Measurements from ENCODE around the gene BAHCC1. TPM values are rescaled to one million over a fixed set of nuclear protein-coding genes. Genes with fewer than 3 reads are reported as not detected.

The BAHCC1 gene
- total and polyA plus RNA-seq, 9 of the 15 experiments (the other 6 are each of a cell fraction or from before 2014, with no cell fraction given) = 0.14 to 26.9 (median 5.0) TPM

DNA sequence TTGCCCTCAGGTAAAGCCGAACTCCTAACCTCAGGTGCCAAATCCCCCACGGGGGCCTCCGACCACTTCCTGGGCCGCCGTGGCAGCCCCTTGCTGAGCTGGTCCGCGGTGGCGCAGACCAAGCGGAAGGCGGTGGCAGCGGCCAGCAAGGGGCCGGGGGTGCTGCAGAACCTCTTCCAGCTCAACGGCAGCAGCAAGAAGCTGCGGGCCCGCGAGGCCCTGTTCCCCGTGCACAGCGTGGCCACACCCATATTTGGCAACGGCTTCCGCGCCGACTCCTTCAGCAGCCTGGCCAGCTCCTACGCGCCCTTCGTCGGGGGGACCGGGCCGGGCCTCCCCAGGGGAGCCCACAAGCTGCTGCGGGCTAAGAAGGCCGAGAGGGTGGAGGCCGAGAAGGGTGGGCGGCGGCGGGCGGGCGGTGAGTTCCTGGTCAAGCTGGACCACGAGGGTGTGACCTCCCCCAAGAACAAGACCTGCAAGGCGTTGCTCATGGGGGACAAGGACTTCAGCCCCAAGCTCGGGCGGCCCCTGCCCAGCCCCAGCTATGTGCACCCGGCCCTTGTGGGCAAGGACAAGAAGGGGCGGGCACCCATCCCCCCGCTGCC, 65.7 kb downstream of the BAHCC1 start (continued):
- TF ChIP-seq, protein P1, sequence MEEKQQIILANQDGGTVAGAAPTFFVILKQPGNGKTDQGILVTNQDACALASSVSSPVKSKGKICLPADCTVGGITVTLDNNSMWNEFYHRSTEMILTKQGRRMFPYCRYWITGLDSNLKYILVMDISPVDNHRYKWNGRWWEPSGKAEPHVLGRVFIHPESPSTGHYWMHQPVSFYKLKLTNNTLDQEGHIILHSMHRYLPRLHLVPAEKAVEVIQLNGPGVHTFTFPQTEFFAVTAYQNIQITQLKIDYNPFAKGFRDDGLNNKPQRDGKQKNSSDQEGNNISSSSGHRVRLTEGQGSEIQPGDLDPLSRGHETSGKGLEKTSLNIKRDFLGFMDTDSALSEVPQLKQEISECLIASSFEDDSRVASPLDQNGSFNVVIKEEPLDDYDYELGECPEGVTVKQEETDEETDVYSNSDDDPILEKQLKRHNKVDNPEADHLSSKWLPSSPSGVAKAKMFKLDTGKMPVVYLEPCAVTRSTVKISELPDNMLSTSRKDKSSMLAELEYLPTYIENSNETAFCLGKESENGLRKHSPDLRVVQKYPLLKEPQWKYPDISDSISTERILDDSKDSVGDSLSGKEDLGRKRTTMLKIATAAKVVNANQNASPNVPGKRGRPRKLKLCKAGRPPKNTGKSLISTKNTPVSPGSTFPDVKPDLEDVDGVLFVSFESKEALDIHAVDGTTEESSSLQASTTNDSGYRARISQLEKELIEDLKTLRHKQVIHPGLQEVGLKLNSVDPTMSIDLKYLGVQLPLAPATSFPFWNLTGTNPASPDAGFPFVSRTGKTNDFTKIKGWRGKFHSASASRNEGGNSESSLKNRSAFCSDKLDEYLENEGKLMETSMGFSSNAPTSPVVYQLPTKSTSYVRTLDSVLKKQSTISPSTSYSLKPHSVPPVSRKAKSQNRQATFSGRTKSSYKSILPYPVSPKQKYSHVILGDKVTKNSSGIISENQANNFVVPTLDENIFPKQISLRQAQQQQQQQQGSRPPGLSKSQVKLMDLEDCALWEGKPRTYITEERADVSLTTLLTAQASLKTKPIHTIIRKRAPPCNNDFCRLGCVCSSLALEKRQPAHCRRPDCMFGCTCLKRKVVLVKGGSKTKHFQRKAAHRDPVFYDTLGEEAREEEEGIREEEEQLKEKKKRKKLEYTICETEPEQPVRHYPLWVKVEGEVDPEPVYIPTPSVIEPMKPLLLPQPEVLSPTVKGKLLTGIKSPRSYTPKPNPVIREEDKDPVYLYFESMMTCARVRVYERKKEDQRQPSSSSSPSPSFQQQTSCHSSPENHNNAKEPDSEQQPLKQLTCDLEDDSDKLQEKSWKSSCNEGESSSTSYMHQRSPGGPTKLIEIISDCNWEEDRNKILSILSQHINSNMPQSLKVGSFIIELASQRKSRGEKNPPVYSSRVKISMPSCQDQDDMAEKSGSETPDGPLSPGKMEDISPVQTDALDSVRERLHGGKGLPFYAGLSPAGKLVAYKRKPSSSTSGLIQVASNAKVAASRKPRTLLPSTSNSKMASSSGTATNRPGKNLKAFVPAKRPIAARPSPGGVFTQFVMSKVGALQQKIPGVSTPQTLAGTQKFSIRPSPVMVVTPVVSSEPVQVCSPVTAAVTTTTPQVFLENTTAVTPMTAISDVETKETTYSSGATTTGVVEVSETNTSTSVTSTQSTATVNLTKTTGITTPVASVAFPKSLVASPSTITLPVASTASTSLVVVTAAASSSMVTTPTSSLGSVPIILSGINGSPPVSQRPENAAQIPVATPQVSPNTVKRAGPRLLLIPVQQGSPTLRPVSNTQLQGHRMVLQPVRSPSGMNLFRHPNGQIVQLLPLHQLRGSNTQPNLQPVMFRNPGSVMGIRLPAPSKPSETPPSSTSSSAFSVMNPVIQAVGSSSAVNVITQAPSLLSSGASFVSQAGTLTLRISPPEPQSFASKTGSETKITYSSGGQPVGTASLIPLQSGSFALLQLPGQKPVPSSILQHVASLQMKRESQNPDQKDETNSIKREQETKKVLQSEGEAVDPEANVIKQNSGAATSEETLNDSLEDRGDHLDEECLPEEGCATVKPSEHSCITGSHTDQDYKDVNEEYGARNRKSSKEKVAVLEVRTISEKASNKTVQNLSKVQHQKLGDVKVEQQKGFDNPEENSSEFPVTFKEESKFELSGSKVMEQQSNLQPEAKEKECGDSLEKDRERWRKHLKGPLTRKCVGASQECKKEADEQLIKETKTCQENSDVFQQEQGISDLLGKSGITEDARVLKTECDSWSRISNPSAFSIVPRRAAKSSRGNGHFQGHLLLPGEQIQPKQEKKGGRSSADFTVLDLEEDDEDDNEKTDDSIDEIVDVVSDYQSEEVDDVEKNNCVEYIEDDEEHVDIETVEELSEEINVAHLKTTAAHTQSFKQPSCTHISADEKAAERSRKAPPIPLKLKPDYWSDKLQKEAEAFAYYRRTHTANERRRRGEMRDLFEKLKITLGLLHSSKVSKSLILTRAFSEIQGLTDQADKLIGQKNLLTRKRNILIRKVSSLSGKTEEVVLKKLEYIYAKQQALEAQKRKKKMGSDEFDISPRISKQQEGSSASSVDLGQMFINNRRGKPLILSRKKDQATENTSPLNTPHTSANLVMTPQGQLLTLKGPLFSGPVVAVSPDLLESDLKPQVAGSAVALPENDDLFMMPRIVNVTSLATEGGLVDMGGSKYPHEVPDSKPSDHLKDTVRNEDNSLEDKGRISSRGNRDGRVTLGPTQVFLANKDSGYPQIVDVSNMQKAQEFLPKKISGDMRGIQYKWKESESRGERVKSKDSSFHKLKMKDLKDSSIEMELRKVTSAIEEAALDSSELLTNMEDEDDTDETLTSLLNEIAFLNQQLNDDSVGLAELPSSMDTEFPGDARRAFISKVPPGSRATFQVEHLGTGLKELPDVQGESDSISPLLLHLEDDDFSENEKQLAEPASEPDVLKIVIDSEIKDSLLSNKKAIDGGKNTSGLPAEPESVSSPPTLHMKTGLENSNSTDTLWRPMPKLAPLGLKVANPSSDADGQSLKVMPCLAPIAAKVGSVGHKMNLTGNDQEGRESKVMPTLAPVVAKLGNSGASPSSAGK (IDR thresholded peaks at IDR 0.05) = 0 out of 2 replicates have a peak, but pooled peaks have one; percentile 48
- TF ChIP-seq L3MBTL2 (IDR thresholded peaks at IDR 0.05) = peak; percentile 65; the same call in 1 of the 2 replicates
- no peak for TF ChIP-seq EP400 (IDR thresholded peaks at IDR 0.05)
- TF ChIP-seq CXXC5 (CRISPR knock-in tag; IDR thresholded peaks at IDR 0.05) = peak; percentile 47; the same call in 1 of the 2 replicates
- no peak for TF ChIP-seq RHOXF2B (CRISPR knock-in tag; conservative IDR thresholded peaks at IDR 0.05)
- TF ChIP-seq, protein P2, sequence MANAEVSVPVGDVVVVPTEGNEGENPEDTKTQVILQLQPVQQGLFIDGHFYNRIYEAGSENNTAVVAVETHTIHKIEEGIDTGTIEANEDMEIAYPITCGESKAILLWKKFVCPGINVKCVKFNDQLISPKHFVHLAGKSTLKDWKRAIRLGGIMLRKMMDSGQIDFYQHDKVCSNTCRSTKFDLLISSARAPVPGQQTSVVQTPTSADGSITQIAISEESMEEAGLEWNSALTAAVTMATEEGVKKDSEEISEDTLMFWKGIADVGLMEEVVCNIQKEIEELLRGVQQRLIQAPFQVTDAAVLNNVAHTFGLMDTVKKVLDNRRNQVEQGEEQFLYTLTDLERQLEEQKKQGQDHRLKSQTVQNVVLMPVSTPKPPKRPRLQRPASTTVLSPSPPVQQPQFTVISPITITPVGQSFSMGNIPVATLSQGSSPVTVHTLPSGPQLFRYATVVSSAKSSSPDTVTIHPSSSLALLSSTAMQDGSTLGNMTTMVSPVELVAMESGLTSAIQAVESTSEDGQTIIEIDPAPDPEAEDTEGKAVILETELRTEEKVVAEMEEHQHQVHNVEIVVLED (CRISPR knock-in tag; IDR thresholded peaks at IDR 0.05) = no peak
- TF ChIP-seq, protein P3, sequence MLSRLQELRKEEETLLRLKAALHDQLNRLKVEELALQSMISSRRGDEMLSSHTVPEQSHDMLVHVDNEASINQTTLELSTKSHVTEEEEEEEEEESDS (CRISPR knock-in tag; IDR thresholded peaks at IDR 0.05) = no peak
- TF ChIP-seq NCOA1 (IDR thresholded peaks at IDR 0.05; ENCODE audit: low read depth) = no peak
- TF ChIP-seq YY1 (IDR thresholded peaks at IDR 0.05; ENCODE audit: borderline replicate concordance in 1 of 3, control insufficient read depth in 1 of 3, extremely low read depth in 1 of 3, insufficient read depth in 3 of 3, insufficient read length in 1 of 3, insufficient replicate concordance in 2 of 3, low read depth in 1 of 3, low read length in 2 of 3) = peak in 1 of 3 experiments; percentile 15
- TF ChIP-seq ZFX (CRISPR knock-in tag; IDR thresholded peaks at IDR 0.05) = peak; percentile 53
- TF ChIP-seq PHF8 (IDR thresholded peaks at IDR 0.05; ENCODE audit: borderline replicate concordance, low read length) = peak; percentile 14; the same call in 1 of the 2 replicates
- peak; percentile 33 for TF ChIP-seq HMGN3 (IDR thresholded peaks at IDR 0.05; ENCODE audit: borderline replicate concordance, extremely low read depth, insufficient read length, low read depth, low read length)
- no peak for TF ChIP-seq ZNF165 (CRISPR knock-in tag; IDR thresholded peaks at IDR 0.05; ENCODE audit: borderline replicate concordance)
- no peak for TF ChIP-seq POLR3A (IDR thresholded peaks at IDR 0.05; ENCODE audit: borderline replicate concordance, extremely low read depth, insufficient read depth, insufficient read length)
